Chondrocyte (in vitro differentiated cells): Measurements from ENCODE around the gene PDE9A. TPM values are rescaled to one million over a fixed set of nuclear protein-coding genes. Genes with fewer than 3 reads are reported as not detected.
A peak's percentile ranks its signal among the peaks of the same experiment; 100 is the strongest.
"Not testable (repeated sequence)": the region's sequence is repeated elsewhere in the genome, so short reads cannot be mapped to it uniquely, and the experiment has no call there.

Experiments used
- DNase-seq: peaks from one replicate; pipeline ENCODE4 v3.0.0; 2021; ENCODE audit warnings: mixed read lengths, low spot score
- H3K27ac Mint-ChIP-seq: one replicate; pipeline ENCODE4 v1.8.0; 2021; ENCODE audit warnings: mild to moderate bottlenecking, moderate library complexity, mixed read lengths; ENCODE audit not compliant: unreplicated experiment
- H3K27me3 Mint-ChIP-seq: 2 replicates; pipeline ENCODE4 v1.8.0; 2021; ENCODE audit warnings: low read depth, mixed read lengths
- H3K36me3 Mint-ChIP-seq: 2 replicates; pipeline ENCODE4 v1.8.0; 2021; ENCODE audit warnings: low read depth, mixed read lengths
- H3K4me1 Mint-ChIP-seq: 2 replicates; pipeline ENCODE4 v1.8.0; 2021; ENCODE audit warnings: low read depth, mild to moderate bottlenecking, mixed read lengths
- H3K4me3 Mint-ChIP-seq: one replicate; pipeline ENCODE4 v1.8.0; 2021; ENCODE audit warnings: mild to moderate bottlenecking, moderate library complexity, mixed read lengths; ENCODE audit not compliant: unreplicated experiment
- H3K9me3 Mint-ChIP-seq: 2 replicates; pipeline ENCODE4 v1.8.0; 2021; ENCODE audit warnings: low read depth, mixed read lengths
- CTCF ChIP-seq: fragments of 200-600 bp; sonication (generic); IDR thresholded peaks from 2 replicates; pipeline ENCODE4 v1.5.0; 2021; ENCODE audit warnings: antibody characterized with exemption, mild to moderate bottlenecking, moderate library complexity
- total RNA-seq: library from RNA; stranded (reverse); gene quantifications from 3 replicates; pipeline ENCODE4 v1.2.1, GENCODE V29; 2021

Gene PDE9A
- total RNA-seq, 1 donor from 2014 or later = 0.60 TPM

GRCh38 chr21:42611852-42612251 is 41.6 kb upstream of the PDE9A start:
- no peak for DNase-seq
- H3K4me3 Mint-ChIP-seq = no peak overlapping the region
- no peaks in the 10 kb centered on the region for H3K4me1 Mint-ChIP-seq
- H3K9me3 Mint-ChIP-seq = peaks cover 6% of the 10 kb centered on the region
- TF ChIP-seq CTCF = no peak
- H3K27ac Mint-ChIP-seq = no peak overlapping the region
- no peaks in the 10 kb centered on the region for H3K36me3 Mint-ChIP-seq
- peaks cover 11% of the 10 kb centered on the region for H3K27me3 Mint-ChIP-seq

GRCh38 chr21:42612390-42612789 is 41.0 kb upstream of the PDE9A start:
- no peaks in the 10 kb centered on the region for H3K4me1 Mint-ChIP-seq

GRCh38 chr21:42613756-42614155 is 39.7 kb upstream of the PDE9A start:
- Mint-ChIP-seq H3K27ac (no peak overlapping the region), H3K4me3 (no peak overlapping the region), H3K36me3 (no peaks in the 10 kb centered on the region), H3K27me3 (peaks cover 13% of the 10 kb centered on the region), H3K9me3 (peaks cover 6% of the 10 kb centered on the region), H3K4me1 (no peaks in the 10 kb centered on the region)
- no peak for TF ChIP-seq CTCF
- DNase-seq = peak; percentile 30

More at GRCh38 chr21:42612390-42612789, 41.0 kb upstream of the PDE9A start:
- Mint-ChIP-seq H3K4me3 (no peak overlapping the region), H3K27me3 (peaks cover 7% of the 10 kb centered on the region), H3K27ac (no peak overlapping the region), H3K9me3 (peaks cover 6% of the 10 kb centered on the region), H3K36me3 (no peaks in the 10 kb centered on the region)
- TF ChIP-seq CTCF = no peak
- DNase-seq = no peak

GRCh38 chr21:42614396-42614795 is 39.0 kb upstream of the PDE9A start:
- no peak overlapping the region for H3K27ac Mint-ChIP-seq
- no peaks in the 10 kb centered on the region for H3K4me1 Mint-ChIP-seq
- no peak overlapping the region for H3K4me3 Mint-ChIP-seq
- H3K36me3 Mint-ChIP-seq = no peaks in the 10 kb centered on the region
- H3K27me3 Mint-ChIP-seq = peaks cover 20% of the 10 kb centered on the region
- no peak for TF ChIP-seq CTCF
- DNase-seq = peak; percentile 3
- H3K9me3 Mint-ChIP-seq = peaks cover 6% of the 10 kb centered on the region

- no peaks in the 10 kb centered on the region for H3K4me1 Mint-ChIP-seq
- peak; percentile 60 for DNase-seq
- H3K27ac Mint-ChIP-seq = no peak overlapping the region
- peaks cover 24% of the 10 kb centered on the region for H3K27me3 Mint-ChIP-seq
- TF ChIP-seq CTCF = no peak
- H3K36me3 Mint-ChIP-seq = no peaks in the 10 kb centered on the region
- H3K9me3 Mint-ChIP-seq = peaks cover 6% of the 10 kb centered on the region
- no peak overlapping the region for H3K4me3 Mint-ChIP-seq
These were observed 38.5 kb upstream of the PDE9A start for GRCh38 chr21:42614811-42615351.

GRCh38 chr21:42615377-42615776 is 38.0 kb upstream of the PDE9A start:
- not testable (repeated sequence) for H3K27ac Mint-ChIP-seq, H3K4me3 Mint-ChIP-seq, DNase-seq, H3K4me1 Mint-ChIP-seq, H3K36me3 Mint-ChIP-seq, H3K9me3 Mint-ChIP-seq
- peaks cover 27% of the 10 kb centered on the region for H3K27me3 Mint-ChIP-seq
